Measurements from ENCODE around the gene TRIAP1. TPM values are rescaled to one million over a fixed set of nuclear protein-coding genes. Genes with fewer than 3 reads are reported as not detected.

Gene TRIAP1
- polyA plus RNA-seq, 4 donors = 35.0 to 48.4 (median 42.8) TPM

DNA sequence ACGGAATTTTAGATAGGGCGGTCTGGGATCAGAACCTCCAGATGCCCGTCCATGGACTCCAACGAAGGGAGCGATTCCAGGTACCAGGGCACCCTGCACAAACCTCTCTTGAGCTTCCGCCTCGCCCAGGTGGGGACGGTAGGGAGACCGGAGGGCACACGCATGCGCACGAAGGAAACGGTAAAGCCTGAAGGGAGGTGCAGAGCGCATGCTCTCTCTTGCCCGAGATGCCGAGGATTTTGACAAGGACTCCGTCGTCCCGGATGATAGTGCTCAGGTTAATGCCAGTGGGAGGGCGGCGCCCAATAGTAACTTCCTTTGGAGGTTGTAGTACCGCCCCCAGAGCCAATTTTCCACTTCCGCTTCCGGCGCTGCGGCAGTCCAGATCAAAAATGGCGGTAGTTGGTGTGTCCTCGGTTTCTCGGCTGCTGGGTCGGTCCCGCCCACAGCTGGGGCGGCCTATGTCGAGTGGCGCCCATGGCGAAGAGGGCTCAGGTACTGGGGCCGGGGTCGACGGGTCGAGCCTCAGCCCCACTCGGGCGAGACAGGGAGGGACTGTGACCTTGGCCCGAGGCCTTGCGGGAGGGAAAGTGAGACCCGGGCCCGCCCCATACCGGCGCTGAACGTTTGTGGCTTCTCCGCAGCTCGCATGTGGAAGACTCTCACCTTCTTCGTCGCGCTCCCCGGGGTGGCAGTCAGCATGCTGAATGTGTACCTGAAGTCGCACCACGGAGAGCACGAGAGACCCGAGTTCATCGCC lies 8.3 kb downstream of the TRIAP1 start, which contains the start of gene COX6A1:
COX6A1 (plus strand) TSS at position 379 of the 760 bp plus-strand sequence; CDS start at position 393, 14 bp downstream.
- DNase-seq (ENCODE audit: low read depth in 4 of 4, low spot score in 2 of 4) = peak; percentile 69 to 92 (median 88)

DNA sequence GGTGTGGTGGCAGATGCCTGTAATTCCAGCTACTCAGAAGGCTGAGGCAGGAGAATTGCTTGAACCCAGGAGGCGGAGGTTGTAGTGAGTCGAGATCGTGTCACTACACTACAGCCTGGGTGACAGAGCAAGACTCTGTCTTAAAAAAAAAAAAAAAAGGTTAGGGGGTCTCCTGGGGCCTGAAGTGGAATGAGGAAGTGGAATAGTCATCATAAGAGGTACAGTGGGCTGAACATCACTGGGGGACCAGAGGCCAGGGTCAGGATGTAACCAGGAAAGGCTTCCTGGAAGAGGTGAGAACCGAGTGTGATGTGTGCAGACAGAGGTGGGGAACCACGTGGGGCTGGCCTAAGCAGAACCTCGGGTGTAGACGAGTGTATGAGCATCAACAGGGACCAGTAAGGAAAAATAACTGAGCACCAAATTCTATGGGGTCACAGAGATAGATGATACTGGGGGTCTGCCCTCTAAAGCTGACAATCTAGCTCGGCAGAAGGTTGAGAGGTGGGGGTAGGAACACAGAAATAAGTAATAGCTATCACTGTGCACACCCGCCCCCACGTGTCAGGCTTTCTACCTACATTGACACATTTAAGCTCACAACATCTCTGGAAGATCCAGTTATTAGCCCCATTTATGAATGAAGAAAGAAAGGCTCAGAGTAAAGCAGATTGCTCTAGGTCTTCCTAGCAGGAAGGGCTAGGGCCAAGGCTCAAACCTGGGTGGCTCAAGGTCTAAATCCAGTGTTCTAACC lies 13.2 kb downstream of the TRIAP1 start:
- DNase-seq (ENCODE audit: low read depth in 4 of 4, low spot score in 2 of 4) = no peak

DNA sequence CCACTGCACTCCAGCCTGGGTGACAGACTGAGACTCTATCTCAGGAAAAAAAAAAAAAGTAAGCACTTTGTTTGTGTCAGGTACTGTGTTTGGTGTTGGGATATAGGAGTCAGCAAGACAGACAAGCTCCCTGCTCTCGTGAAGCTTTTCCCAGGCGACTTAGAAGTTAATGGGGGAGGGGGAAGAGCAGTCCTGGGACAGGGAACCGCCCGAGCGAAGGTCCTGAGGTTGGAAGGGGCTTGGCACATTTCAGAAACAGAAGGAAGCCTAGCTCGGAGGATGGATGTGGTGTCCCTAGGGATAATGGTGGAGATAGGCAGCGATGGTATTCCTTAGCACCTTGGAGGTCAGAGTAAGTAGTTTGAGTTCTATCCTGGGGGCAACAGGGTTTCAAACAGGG lies 16.8 kb downstream of the TRIAP1 start:
- no peak for DNase-seq (ENCODE audit: low read depth in 4 of 4, low spot score in 2 of 4)

DNA sequence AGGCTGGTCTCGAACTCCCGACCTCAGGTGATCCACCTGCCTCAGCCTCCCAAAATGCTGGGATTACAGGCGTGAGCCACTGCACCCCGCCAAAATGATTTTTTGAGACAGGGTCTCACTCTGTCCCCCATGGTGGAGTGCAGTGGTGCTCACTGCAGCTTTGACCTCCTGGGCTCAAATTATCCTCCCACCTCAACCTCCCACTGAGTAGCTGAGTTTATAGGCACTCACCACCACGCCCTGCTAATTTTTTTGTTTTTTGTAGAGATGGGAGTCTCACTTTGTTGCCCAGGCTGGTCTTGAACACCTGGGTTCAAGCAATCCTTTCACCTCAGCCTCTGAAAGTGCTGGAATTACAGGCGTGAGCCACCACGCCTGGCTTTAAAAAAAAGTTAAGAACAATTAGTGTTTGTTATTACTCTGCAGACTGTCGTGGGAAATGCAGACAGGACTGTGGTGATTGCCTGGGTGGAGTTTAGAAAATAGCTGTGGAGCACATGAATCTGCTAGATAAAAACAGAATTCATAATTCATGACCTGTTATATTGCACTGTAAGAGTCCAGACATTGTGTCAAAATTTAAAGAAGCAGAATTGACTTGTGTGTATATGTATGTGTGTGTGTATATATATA lies 17.5 kb downstream of the TRIAP1 start:
- DNase-seq (ENCODE audit: low read depth in 4 of 4, low spot score in 2 of 4) = no peak

DNA sequence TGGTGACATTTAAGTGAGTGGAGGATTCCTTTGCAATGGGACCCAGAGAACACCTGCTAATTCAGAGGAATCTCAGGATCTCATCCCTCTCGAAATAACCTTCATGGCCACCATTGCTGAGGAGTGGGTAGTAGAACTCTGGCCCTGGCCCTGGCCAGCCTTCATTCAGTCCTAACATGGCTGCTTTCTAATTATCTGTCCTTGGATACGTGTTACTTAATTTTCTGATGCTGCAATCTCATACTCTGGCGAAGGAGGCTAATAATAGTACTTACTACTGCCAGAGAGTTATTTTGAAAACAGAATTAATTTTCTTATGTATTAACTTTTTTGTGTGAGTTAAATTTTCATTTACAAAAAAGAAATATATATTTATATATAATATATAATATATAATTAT lies 20.4 kb downstream of the TRIAP1 start:
- no peak for DNase-seq (ENCODE audit: low read depth in 4 of 4, low spot score in 2 of 4)

DNA sequence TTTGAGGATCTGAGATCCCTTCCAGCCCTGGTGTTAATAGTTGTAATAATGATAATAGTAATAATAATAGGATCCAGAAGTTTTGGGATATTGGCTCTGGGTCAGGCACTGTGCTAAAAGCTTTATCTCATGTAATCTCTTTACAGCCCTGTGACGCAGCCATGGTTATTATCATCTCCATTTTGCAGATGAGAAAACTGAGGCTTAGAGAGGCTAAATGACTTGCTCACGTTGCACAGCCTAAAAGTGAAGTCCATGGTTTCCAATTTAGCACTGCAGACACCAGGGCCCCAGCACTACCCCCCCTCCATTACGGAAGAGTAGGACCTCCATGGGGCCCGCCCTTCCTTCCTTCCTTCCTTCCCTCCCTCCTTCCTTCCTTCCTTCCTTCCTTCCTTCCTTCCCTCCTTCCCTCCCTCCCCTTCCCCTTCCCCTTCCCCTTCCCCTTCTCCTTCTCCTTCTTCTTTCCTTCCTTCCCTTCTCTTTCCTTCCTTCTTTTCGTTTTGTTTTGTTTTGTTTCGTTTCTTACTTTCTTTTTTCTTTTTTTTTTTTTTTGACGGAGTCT lies 23.2 kb downstream of the TRIAP1 start:
- DNase-seq (ENCODE audit: low read depth in 4 of 4, low spot score in 2 of 4) = no peak

DNA sequence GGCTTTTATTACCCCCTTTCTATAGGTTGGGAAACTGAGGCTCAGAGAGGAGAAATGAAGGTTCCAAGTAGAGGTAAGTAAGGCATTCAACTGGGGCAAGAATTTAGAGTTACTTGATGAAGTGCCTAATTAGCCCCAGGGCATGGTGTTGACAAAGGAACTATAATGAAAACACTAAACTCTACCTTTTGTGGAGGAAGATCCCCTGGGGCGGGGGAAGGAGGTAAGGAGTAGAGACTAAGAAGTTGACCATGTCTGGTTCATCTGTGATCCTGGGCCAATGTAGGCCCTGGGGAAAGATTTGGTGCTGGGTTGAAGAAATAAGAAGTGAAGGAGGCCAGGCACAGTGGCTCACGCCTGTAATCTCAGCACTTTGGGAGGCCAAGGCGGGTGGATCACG lies 24.5 kb downstream of the TRIAP1 start:
- no peak for DNase-seq (ENCODE audit: low read depth in 4 of 4, low spot score in 2 of 4)

DNA sequence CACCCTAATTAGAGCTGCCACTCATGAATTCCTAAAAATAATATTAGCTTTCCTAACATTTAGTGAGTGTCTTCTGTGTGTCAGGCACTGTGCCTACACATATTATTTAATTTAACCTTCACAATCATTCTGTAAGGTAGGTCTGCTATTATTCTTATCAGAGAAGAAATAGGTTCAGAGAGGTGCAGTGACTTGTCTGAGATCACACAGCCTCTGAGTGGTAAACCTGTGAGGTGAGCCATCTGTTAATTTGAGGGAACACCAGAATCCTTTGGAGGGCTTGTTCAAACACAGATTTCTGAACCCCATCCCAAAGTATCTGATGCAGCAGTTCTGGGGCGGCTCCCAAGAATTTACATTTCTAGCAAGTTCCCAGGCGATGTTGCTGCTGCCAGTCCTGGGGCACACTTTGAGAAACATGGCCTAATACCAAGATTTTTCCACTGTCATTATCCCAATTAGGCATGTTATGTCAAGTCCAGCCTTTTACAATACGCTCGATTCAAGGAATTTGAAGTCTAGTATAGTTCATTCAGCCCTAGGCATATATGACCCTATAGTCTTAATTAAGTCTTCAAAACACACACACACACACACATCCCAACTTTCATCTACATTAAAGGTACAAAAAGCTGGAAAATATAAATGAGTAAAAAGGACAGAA lies 28.1 kb downstream of the TRIAP1 start:
- no peak for DNase-seq (ENCODE audit: low read depth in 4 of 4, low spot score in 2 of 4)

DNA sequence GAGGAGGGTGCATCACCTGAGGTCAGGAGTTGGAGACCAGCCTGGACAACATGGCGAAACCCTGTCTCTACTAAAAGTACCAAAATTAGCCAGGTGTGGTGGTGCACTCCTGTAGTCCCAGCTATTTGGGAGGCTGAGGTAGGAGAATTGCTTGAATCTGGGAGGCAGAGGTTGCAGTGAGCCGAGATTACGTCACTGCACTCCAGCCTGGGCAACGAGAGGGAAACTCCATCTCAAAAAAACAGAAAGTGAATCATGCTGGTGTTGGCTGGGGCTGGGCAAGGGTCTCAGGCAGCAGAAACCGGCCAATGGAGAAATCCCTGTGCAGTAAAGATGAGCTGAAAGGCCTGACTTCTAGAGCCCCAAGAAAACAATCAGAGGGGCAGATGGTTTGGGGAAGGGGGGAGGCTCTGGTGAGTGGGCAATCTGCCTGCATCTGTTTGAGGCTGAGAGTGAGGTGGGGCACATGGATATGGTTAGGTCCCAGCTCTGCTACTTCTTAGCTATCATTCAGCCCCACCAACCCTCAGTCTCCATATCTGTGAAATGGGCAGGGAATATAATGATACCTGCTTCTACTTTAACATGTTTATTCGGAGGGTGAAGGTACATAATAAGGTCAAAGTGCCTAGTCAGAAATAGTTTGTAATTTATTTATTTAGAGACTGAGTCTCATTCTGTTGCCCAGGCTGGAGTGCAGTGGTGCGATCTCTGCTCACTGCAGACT lies 29.5 kb downstream of the TRIAP1 start:
- DNase-seq (ENCODE audit: low read depth in 4 of 4, low spot score in 2 of 4) = no peak

DNA sequence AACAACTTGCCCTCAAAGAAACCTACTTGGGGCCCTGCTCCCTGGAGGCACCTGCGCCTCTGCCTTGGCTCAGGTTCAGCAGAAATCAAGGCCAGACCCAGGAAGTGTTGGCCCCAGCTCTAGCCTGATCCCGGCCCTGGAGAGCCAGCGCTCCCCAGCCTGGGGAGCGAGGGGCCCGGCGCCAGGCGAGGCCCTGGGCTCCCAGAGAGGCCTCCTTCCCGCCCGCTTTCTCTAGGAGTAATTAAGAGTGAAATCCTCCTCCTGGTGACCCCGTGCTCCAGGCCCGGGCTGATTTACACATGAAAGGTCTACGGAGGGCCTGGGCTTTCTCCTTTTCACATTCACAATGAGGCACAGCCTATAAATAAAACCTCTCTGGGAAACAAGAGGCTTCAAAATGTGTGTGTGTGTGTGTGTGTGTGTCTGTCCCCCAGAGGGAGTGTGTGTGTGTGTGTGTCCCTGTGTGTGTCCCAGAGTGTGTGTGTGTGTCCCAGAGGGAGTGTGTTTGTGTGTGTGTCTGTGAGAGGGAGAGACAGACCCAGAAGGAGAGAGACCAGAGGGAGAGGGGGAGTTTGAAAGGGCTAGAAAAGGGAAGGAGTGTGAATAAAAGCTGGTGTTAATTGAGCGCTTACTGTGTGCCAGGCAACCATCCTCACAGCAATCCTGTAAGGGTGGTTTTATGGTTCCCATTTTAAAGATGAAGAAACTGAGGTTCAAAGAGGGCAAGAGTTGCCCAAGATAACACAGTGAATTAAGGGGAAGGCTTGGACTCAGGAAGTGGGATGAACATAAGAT lies 32.1 kb downstream of the TRIAP1 start:
- peak in 2 of 4 donors; percentile 81 to 83 for DNase-seq (ENCODE audit: low read depth in 4 of 4, low spot score in 2 of 4)

DNA sequence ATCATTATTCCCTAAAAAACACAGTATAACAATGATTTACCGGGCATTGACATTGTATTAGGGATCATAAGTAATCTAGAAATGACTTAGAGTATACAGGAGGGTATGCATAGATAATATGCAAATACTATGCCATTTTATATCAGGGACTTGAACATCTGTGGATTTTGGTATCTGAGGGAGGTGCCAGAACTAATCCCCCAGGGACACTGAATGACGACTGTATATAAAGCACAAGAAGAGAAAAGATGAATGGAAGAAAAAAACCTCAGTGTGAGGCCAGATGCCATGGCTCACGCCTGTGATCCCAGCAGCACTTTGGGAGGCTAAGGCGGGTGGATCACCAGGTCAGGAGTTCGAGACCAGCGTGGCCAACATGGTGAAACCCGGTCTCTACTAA lies 33.8 kb downstream of the TRIAP1 start:
- no peak for DNase-seq (ENCODE audit: low read depth in 4 of 4, low spot score in 2 of 4)

DNA sequence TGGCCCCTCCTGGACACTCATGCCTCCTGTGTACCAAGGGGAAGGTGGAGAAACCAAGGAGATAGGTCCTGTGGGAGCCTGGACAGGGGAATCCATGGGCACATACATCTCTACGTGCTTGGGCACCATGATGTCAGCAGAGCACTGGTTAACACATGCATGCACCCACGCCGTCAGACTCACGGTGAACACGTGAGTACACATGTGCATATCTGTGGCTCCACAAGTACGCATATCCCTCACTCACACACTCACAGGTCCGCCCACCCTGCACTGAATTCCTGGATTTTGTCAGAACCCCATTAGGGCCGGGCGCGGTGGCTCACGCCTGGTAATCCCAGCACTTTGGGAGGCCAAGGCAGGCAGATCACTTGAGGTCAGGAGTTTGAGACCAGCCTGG lies 37.4 kb downstream of the TRIAP1 start:
- no peak for DNase-seq (ENCODE audit: low read depth in 4 of 4, low spot score in 2 of 4)

DNA sequence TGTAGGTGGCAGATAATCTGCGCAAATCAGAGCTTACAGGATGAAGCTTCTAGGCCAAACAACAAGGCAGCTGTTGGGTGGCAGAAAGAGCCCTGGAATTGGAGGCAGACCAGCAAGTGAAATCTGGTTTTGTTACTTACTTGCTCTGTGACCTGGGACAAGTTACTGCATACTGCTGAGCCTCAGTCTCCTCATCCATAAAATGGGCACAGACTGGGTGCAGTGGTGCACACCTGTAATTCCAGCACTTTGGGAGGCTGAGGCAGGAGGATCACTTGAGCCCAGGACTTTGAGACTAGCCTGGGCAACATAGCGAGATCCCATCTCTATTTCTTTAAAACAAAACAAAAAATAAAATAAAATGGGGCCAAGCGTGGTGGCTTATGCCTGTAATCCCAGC lies 39.6 kb downstream of the TRIAP1 start:
- DNase-seq (ENCODE audit: low read depth in 4 of 4, low spot score in 2 of 4) = no peak

DNA sequence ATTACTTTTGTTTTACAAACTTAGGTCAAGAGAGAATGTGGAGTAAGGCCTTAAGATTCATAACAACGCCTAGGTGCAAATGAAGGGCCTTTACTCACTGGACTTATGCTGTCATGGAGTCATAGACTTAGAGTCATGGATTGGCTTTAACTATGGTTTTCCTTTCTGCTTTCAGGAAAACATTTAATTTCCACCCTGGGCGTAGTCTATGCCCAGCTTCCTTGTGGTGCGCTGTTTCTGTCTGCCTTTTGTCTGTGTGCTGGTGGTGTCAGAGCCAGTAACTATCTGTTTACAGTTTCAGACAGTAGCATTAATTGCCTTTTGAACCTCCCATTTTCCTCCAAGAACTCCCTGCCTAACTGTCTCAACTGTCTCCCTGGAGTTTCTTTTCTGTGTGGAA lies 40.1 kb downstream of the TRIAP1 start:
- no peak for DNase-seq (ENCODE audit: low read depth in 4 of 4, low spot score in 2 of 4)

DNA sequence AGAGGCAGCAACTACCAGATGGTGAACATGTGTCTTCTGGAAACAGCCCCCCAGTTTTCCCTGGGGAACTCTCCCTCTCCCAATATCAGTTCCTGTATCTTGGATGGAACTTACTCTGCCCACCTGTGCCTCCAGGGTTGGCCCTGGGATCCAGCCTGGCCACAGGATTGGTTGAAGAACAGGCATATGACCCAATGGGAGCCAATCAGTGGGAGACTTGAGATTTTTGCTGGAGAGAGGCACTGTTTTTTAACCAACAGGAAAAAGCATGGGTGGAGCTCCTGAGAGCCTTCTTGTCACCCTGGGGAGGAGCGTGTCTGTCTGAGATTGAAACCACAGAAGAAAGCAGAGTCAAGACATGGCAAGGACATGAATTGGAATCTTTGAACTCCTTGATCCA lies 41.9 kb downstream of the TRIAP1 start:
- no peak for DNase-seq (ENCODE audit: low read depth in 4 of 4, low spot score in 2 of 4)

DNA sequence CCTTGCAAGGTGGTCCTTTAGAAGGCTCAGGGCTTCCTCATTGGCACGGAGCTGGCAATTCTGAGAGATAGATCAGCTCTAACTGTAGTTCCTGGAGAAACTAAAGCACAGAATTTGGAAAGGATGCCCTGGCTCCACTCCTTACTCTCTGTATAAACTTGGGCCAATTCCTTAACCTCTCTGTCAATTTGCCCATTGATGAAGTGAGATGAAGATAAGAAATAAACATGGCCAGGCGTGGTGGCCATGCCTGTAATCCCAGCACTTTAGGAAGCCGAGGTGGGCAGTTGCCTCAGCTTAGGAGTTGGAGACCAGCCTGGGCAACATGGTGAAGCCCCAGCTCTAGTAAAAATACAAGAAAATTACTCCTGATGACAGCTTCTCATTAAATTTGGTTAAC lies 42.3 kb downstream of the TRIAP1 start:
- no peak for DNase-seq (ENCODE audit: low read depth in 4 of 4, low spot score in 2 of 4)

DNA sequence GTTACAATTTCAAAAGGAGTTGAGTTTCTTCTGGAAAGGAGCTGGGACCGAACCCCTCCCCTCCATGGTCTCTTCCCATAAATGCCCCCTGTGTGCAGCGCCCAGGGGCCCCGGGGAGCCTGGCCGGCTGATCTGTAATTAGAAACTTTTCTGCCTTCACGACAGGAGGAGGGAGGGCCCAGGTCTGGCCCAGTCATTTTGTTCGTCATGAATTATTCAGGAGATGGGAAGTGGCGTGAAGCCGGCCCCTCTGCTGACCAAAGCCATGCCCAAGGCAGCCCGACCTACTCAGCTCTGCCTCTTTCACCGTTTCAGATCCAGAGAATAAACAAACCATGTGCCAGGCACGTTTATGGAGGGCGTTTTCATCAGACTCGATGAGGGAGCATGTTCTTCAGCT lies 44.0 kb downstream of the TRIAP1 start:
- DNase-seq (ENCODE audit: low read depth in 4 of 4, low spot score in 2 of 4) = no peak

DNA sequence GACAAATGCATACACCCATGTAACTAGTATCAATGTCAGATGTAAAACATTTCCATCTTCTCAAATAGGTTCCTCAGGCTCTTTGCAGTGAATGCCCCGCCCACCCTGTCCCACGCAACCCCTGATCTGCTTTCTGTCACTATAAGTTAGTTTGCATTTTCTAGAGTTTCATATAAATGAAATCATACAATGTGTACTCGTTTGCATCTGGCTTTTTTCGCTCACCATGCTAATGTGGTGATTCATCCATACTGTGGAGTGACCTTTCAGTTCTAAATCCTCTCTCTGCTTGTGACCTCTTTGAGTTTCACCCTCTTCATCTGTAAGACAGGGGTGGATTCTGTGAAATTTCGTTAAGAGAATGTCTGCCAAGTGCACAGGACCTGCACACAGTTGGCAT lies 46.7 kb downstream of the TRIAP1 start:
- no peak for DNase-seq (ENCODE audit: low read depth in 4 of 4, low spot score in 2 of 4)

DNA sequence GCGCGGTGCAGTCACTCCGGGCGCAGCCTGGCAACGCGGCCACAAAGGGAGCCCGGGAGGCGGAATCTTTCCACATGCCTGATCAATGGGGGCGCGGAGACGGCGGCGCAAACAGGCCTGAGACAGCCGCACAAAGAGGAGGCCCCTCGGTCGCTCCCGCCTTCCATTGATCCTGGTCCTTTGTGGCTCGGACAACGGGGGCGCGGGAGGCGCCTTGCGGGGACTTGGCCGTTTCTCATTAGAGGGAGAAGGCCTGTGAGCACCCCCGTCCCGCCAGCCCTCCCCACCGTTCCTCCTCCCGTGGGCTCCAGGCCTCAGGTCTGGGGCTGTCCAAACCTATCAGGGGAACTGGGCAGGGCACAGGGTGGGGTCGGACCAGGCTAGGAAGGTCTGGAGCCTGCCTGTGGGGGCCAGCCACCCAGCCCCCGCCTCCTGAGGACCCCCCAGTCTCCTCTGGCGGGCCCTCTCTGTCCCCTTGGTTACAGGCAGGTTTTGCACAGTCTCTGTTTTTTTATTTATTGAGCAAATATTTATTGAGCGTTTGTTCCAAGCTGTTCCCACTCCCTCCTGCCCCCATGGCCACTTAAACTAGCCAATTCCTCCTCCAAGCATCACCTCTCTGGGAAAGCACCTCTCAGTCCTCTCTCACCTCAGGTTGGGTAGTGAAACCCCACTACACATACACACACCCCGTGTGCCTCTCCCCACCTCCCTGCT lies 48.2 kb downstream of the TRIAP1 start:
- DNase-seq (ENCODE audit: low read depth in 4 of 4, low spot score in 2 of 4) = no peak
